ENCODE results near the gene KPNB1.

Gene KPNB1

GRCh38 chr17:47698749-47699535 lies 49.2 kb downstream of the KPNB1 start:
- DNase-seq, result peak; percentile 19

GRCh38 chr17:47699536-47699840 lies 49.8 kb downstream of the KPNB1 start:
- no peak for DNase-seq

- DNase-seq, result no peak
These were observed 51.0 kb downstream of the KPNB1 start for GRCh38 chr17:47700471-47701449.

DNA sequence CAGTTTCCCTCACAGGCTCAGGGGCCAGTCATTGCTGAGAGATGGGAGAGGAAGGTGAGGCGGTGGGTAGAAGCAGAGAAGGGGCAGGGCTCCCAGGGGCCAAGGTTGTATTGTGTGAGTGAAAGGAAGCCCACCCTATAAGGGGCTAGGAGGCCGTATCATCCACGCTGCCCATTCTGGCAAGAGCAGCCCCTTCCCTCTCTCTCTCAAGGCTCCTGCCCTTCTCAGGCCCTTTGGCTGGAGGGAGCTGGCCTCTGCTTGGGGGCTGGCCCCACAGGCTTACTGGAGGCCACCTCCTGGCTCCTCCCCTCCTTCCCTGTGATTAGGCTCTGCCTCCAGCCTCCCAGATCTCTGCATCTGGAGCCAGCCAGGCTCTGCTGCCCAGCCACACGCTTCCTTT lies 51.9 kb downstream of the KPNB1 start:
- DNase-seq, result no peak

GRCh38 chr17:47702391-47702995 lies 52.8 kb downstream of the KPNB1 start:
- no peak for DNase-seq

DNA sequence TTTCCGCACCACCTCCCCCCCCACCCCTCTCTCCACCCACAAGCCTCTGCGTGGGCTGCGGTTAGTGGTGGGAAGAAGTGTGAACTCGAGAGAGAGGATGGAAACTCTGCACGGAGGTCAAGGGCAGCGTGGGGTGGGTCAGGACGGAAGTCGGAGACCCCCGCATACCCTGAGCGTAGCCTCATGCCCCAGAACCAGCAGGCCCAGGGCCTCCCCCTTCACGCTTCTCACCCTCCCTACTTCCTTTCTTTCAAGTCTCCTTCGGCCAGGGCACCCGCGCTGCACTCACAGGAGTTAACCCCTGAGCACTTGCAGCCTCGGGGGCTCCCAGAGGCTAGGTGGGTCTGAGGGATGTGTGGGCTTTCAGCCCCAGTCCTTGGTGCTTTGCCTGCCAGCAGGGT lies 53.5 kb downstream of the KPNB1 start:
- no peak for DNase-seq

GRCh38 chr17:47703671-47704070 lies 54.0 kb downstream of the KPNB1 start:
- DNase-seq, result no peak

GRCh38 chr17:47704116-47704515 lies 54.4 kb downstream of the KPNB1 start:
- DNase-seq, result no peak

DNA sequence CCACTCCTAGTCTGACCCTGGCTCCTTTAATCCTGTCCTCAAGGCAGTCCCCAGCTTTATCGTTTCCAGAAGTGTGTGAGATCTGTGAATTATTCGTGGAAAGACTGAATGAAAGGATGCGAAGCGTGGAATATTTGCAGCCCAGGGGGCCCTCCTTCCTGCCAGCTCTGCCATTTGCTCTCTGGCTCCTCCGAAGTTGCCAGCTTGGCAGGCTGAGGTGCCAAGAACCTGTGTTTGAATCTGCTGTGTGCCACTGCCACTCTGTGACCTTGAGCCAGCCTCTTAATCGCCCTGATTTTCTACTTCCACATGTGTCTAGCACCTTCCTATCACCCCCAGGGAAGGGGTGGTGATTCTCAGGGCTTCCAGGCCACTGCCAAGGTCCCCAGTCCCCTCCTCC lies 55.0 kb downstream of the KPNB1 start:
- no peak for DNase-seq

- no peak for DNase-seq
These were observed 56.1 kb downstream of the KPNB1 start for GRCh38 chr17:47705536-47706530.

DNA sequence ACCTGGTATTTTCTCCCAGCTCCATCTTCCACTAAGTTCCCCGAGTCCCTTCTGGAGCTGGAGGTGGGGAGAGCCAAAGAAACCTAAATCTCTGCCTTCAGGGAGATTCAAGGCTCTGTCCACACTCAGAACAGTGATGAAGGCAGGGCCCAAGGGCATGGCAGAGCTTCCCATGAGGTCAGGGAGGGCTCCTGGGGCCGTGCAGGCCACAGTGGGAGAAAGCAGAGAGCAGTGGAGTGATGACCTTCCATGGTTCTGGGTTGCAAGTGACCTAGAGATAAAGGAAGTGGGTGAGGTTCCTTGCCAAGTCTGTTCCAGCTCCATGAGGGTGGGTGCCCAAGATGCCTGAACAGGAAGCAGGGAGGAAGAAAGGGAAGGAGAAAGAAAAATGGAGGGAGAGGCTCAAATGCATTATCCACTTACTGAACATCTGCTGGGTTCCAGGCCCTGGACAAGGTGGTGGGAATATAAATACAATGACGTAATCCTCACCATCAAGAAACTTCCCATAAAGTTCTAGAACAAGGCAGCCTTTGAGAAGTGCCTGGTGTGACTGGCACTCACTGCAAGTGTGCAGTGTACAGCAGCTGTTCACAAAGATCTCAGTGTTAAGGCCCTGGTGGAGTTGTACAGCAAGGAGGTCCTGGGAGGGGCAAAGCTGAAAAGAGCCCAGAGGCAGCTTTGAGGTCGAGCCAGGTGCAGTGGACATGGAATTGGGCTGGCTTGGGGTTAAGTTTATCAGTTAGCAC lies 57.5 kb downstream of the KPNB1 start:
- no peak for DNase-seq

GRCh38 chr17:47707884-47708283 lies 58.2 kb downstream of the KPNB1 start:
- DNase-seq, result no peak

DNA sequence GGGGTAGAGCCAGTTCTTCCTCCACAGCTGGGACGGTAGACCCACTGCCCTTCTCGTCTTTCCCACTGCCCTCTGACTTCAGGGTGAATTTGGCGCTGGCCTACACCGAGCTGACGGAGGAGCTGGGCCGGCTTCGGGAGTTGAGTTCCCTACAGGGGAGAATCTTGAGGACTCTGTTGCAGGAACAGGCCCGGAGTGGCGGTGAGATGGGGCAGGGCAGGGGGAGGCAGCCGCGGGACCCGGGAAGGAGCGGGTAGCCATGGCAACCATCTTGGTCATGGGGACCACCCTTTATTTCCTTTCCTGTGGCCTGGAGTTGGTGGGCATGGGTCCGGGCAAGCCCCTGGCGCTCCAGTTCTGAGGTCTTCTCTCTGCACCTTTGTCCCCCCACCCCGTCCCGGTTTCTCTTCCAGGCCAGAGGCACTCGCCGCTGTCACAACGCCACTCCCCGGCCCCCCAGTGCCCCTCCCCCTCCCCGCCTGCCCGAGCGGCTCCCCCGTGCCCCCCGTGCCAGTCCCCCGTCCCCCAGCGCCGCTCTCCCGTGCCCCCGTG lies 58.7 kb downstream of the KPNB1 start:
- no peak for DNase-seq

DNA sequence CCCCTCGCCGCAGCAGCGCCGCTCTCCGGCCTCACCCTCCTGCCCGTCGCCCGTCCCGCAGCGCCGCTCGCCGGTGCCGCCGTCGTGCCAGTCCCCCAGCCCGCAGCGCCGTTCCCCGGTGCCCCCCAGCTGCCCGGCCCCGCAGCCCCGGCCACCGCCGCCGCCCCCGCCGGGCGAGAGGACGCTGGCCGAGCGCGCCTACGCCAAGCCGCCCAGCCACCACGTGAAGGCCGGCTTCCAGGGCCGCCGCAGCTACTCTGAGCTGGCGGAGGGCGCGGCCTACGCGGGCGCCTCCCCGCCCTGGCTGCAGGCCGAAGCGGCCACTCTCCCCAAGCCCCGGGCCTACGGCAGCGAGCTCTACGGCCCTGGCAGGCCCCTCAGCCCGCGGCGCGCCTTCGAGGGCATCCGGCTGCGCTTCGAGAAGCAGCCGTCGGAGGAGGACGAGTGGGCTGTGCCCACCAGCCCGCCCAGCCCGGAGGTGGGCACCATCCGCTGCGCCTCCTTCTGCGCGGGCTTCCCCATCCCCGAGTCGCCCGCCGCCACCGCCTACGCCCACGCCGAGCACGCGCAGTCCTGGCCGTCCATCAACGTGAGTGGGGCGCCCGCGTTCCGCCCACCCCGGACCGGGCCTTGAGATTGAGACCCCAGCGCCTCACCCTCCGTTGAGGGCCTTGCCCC lies 59.3 kb downstream of the KPNB1 start:
- DNase-seq, result no peak

DNA sequence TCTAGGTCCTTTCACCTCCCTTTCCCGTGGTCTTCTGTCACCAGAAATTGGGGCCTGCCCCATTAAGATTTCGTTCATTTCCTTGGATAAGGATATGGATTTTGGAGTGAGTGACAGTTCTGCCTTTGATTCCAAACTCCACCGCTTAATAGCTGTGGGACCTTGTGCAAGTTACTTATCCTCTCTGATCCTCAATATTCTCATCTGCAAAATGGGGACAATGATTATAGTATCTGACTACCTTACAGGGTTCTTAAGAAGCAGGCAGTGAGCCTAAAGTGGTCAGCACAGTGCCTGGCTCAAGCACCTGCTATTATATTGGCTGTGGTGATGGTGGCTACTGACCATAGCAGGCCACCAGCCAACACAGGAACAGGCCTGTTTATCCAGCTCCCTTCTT lies 59.9 kb downstream of the KPNB1 start:
- DNase-seq, result no peak

GRCh38 chr17:47711366-47712099 lies 61.8 kb downstream of the KPNB1 start:
- DNase-seq, result no peak

DNA sequence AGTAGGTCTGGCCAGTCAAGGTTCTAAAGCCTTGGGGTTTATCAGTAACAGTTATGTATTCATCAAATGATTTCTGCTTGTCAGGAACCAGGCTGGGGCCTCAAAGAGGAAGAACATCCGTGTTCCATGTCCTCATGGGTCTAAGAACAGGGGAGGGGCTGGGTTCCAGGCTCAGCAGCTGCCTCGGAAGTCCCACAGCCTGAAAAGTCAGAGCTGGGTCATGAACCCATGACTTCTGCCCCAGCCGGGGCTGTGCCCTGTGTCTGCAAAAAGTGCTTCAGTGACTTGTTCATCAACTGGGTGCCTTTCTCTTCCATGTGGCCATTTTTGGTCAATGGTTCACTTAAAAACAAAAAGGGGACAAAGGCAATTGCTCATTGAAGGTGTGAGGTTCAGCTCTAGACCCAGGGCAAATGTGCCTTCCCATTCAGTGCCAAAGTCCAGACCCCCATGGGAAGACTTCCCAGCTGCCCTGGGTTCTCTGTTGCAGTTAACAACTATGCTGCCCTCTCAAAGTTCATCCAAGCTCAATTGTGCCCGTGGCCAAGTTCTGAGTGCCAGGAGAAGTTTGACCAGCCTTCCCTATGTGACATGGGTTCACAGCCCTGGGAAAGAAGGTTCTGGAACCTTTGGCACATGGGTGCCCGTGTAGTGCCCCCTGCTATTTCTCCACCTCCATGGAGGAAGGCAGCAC lies 62.8 kb downstream of the KPNB1 start:
- no peak for DNase-seq

DNA sequence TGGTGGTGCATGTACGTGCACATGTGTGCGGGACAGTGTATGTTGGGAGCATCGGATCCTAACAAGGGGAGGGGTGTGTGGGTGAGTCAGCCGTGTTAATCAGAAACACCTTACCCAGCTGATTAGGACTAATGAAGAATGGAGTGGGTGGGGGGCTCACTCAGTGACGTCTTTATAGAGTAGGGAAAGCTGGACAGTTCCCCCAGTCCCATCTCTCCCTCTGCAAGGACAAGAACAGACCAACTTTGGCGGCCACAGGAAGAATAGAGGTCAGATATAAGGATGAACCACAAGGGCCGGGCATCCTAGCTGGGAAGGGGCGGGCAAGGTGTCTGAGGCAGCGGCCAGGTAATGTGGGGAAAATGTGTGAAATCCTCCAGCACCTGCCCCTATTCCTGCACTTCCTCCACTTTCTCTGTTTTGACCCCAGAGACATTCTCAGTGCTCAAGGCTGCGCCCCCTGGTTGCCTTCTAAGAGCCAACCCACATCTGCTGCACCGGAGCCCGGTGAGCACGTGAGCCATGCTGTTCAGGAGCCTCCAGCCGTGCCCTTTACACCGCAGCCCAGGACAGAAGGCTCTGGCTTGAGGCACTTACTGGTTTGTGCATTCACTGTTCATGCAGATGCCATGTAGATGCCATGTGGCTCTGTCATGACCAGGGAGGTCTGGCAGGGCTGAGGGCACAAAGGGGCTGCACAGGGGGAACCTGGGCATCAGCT lies 64.4 kb downstream of the KPNB1 start:
- no peak for DNase-seq

All from DMS79 (cell line).